ENCODE data around the gene ZNF787.

DNA sequence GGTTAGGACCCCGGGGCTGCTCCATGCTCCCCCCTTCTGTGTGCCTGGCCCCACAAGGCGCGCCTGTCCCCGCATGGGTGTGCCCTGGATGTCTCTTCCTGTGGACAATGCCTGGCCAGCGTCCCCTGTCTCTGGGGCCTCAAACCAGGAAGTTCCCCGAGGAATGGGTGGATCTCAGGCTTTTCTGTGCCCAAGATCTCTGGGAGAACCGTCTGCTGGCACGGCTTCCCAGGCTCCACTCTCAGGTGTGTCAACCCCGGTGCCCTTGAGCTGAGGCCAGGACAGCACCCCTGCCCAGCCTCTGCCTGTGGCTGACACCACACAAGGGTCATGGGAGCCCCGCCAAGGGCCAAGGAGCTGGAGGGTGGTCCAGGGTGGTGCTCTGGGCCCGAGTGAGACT, 35.7 kb upstream of the ZNF787 start:
- TF ChIP-seq CTCF (IDR thresholded peaks at IDR 0.05; ENCODE audit: low read length) (no peak), EZH2 (IDR thresholded peaks at IDR 0.05; ENCODE audit: borderline replicate concordance, low read length) (no peak)

Data from OCI-LY1 (cell line).